Neuronal stem cell (in vitro differentiated cells): ENCODE data around the gene MFRP.

ENCODE experiments used
- DNase-seq: peaks from one replicate; pipeline ENCODE4 v3.0.0-alpha.2; 2013; ENCODE audit warnings: low spot score
- H2AFZ ChIP-seq: one replicate; pipeline ENCODE4 v1.6.1; 2013; ENCODE audit warnings: mild to moderate bottlenecking, low read length, inconsistent platforms
- H2AK5ac ChIP-seq: 2 replicates; pipeline ENCODE4 v1.6.1; 2013; ENCODE audit warnings: low read depth, mild to moderate bottlenecking, inconsistent platforms, low read length, moderate library complexity, mixed read lengths
- H2BK120ac ChIP-seq: 2 replicates; pipeline ENCODE4 v1.6.1; 2013; ENCODE audit warnings: low read depth, mild to moderate bottlenecking, inconsistent platforms, low read length, moderate library complexity, mixed read lengths
- H2BK12ac ChIP-seq: one replicate; pipeline ENCODE4 v1.6.1; 2013; ENCODE audit warnings: low read length, inconsistent platforms
- H2BK15ac ChIP-seq: 2 replicates; pipeline ENCODE4 v1.6.1; 2013; ENCODE audit warnings: mild to moderate bottlenecking, low read length, inconsistent platforms, mixed read lengths
- H2BK5ac ChIP-seq: one replicate; pipeline ENCODE4 v1.6.1; 2013; ENCODE audit warnings: inconsistent platforms, mild to moderate bottlenecking, low read length, moderate library complexity
- H3K14ac ChIP-seq: one replicate; pipeline ENCODE4 v1.6.1; 2013; ENCODE audit warnings: low read length, inconsistent platforms
- H3K18ac ChIP-seq: 2 replicates; pipeline ENCODE4 v1.6.1; 2013; ENCODE audit warnings: low read length, inconsistent platforms
- H3K23ac ChIP-seq: 2 replicates; pipeline ENCODE4 v1.6.1; 2013; ENCODE audit warnings: low read depth, mild to moderate bottlenecking, mixed read lengths, low read length, inconsistent platforms; ENCODE audit not compliant: poor library complexity
- H3K27ac ChIP-seq: replicated peaks from 3 replicates; pipeline ENCODE4 v1.5.1; 2013; ENCODE audit warnings: low read length, inconsistent platforms
- H3K27me3 ChIP-seq, 3 experiments: 2 replicates each; pipeline ENCODE4 v1.6.1; 2013; ENCODE audit warnings: low read length in 3 of 3, mild to moderate bottlenecking in 2 of 3, inconsistent platforms in 1 of 3, low read depth in 1 of 3, mixed read lengths in 1 of 3, moderate library complexity in 1 of 3; ENCODE audit not compliant: control insufficient read depth in 3 of 3, insufficient read depth in 3 of 3
- H3K36me3 ChIP-seq, 2 donors: replicated peaks in 1 of 2; 2 replicates each; pipeline ENCODE4 v1.6.1; 2013; ENCODE audit warnings: low read length in 2 of 2; ENCODE audit not compliant: control insufficient read depth in 2 of 2, insufficient read depth in 2 of 2
- H3K4ac ChIP-seq: 2 replicates; pipeline ENCODE4 v1.6.1; 2013; ENCODE audit warnings: inconsistent platforms, mild to moderate bottlenecking, low read length, moderate library complexity
- H3K4me1 ChIP-seq, 2 donors: 1 replicate in 1 of 2; 2 replicates in 1 of 2; pipeline ENCODE4 v1.6.1; 2013; ENCODE audit warnings: low read length in 2 of 2, low read depth in 1 of 2; ENCODE audit not compliant: control insufficient read depth in 2 of 2, insufficient read depth in 1 of 2
- H3K4me2 ChIP-seq: one replicate; pipeline ENCODE4 v1.6.1; 2013; ENCODE audit warnings: mild to moderate bottlenecking, low read length, inconsistent platforms; ENCODE audit not compliant: insufficient read depth, poor library complexity, severe bottlenecking
- H3K4me3 ChIP-seq, 2 donors: 2 replicates each; pipeline ENCODE4 v1.5.1; 2013; ENCODE audit warnings: low read length in 2 of 2, mild to moderate bottlenecking in 2 of 2, inconsistent platforms in 1 of 2, moderate library complexity in 1 of 2
- H3K79me1 ChIP-seq: one replicate; pipeline ENCODE4 v1.6.1; 2013; ENCODE audit warnings: low read depth, mild to moderate bottlenecking, inconsistent platforms, low read length, moderate library complexity
- H3K9ac ChIP-seq: one replicate; pipeline ENCODE4 v1.6.1; 2013; ENCODE audit warnings: mild to moderate bottlenecking, low read depth, low read length, inconsistent platforms; ENCODE audit not compliant: poor library complexity
- H3K9me3 ChIP-seq, 2 donors: replicated peaks in 1 of 2; 2 replicates each; pipeline versions ENCODE3 to v1.6.1; 2013; ENCODE audit warnings: low read length in 2 of 2, mild to moderate bottlenecking in 2 of 2, inconsistent platforms in 1 of 2, low read depth in 1 of 2, mixed read lengths in 1 of 2, moderate library complexity in 1 of 2; ENCODE audit not compliant: control insufficient read depth in 2 of 2, insufficient read depth in 1 of 2
- H4K8ac ChIP-seq: one replicate; pipeline ENCODE4 v1.6.1; 2013; ENCODE audit warnings: low read depth, mild to moderate bottlenecking, inconsistent platforms, low read length, moderate library complexity
- H4K91ac ChIP-seq: one replicate; pipeline ENCODE4 v1.6.1; 2013; ENCODE audit warnings: low read length, low read depth, mild to moderate bottlenecking, inconsistent platforms; ENCODE audit not compliant: poor library complexity
- WGBS, 2 donors: extraction: QIAGEN DNeasy Blood & Tissue Kit; methylation state at CpG; one replicate each; pipeline ENCODE4 v1.1.7; 2013; ENCODE audit warnings: missing lambda C conversion rate in 2 of 2, mixed read lengths in 1 of 2; ENCODE audit not compliant: insufficient read length in 2 of 2, insufficient replicate concordance in 1 of 2; ENCODE audit errors: extremely low coverage in 2 of 2; 5-methylcytosine and 5-hydroxymethylcytosine counted together

Gene MFRP

DNA sequence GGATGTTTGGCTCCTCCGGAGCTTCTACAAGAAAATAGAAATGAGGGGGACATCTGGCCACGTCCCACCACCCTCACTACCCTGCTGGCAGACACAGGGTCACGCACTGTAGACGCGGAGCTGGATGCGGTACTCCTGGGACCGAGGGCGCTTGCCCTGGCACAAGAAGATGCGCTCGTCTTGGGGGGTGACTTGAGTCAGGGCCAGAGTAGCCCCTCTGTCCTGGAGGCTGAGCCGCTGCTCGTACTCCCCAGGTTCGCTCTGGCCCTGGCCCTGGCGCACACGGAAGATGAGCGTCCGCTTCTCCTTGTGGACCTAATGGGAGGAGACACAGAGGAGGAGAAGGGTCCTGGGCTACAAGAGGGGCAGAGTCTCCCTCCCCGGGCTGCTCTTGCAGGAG, 31.8 kb downstream of the MFRP start:
- Histone ChIP-seq H2AFZ (peak overlapping the region; percentile 95), H2BK120ac (no peak overlapping the region), H3K23ac (peak overlapping the region; percentile 11), H4K8ac (no peak overlapping the region), H3K4me3 (peak overlapping the region in 1 of 2 donors; percentile 23), H4K91ac (no peak overlapping the region), H3K4me2 (peak overlapping the region; percentile 94), H3K36me3 (peaks cover under 1 to 24% of the 10 kb centered on the region in 2 donors), H3K4ac (no peak overlapping the region), H3K4me1 (peaks cover 38 to 39% of the 10 kb centered on the region in 2 donors), H3K18ac (peak overlapping the region; percentile 86), H2BK5ac (peak overlapping the region; percentile 57), H3K14ac (peak overlapping the region; percentile 39), H3K9me3 (no peaks in the 10 kb centered on the region), H2BK12ac (no peak overlapping the region), H2BK15ac (no peak overlapping the region), H3K9ac (no peak overlapping the region), H3K27ac (no peak overlapping the region), H3K27me3 (peaks cover 6 to 37% (median 15%) of the 10 kb centered on the region in 3 experiments), H3K79me1 (no peaks in the 10 kb centered on the region), H2AK5ac (peak overlapping the region; percentile 82)
- WGBS, 2 donors, result no CpG with 5 or more reads among the region's 18 CpGs
- no peak for DNase-seq

DNA sequence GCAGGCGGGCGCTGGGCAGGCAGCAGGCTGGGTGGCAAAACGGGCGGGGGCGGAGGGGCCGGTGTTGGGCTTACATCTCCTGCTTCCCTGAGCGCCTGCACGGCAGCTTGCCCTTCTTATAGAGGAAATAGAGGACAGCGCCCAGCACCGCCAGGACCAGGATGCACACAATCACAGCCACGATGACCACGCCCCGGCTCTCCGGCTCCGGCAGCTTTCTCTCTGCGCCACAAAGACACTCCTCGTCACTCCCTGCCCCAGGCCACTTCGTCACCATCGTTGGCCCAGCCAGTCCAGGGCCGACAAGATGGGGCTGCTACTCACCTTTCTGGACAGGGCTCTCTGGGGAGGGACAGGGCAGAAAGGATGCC, 35.8 kb downstream of the MFRP start:
- Histone ChIP-seq H3K79me1 (no peaks in the 10 kb centered on the region), H2BK12ac (no peak overlapping the region), H4K8ac (no peak overlapping the region), H2BK5ac (no peak overlapping the region), H3K4me3 (no peak overlapping the region), H3K4me1 (peaks cover 7 to 18% of the 10 kb centered on the region in 2 donors), H3K9me3 (no peaks in the 10 kb centered on the region), H2BK120ac (no peak overlapping the region), H3K18ac (no peak overlapping the region), H2AFZ (no peak overlapping the region), H3K14ac (no peak overlapping the region), H3K4me2 (no peak overlapping the region), H2BK15ac (no peak overlapping the region), H4K91ac (no peak overlapping the region), H3K27ac (no peak overlapping the region), H3K27me3 (peaks cover 1 to 13% (median 5%) of the 10 kb centered on the region in 3 experiments), H3K23ac (no peak overlapping the region), H2AK5ac (no peak overlapping the region), H3K36me3 (peaks cover 37% of the 10 kb centered on the region in 2 donors), H3K9ac (no peak overlapping the region), H3K4ac (no peak overlapping the region)
- DNase-seq, result no peak
- no CpG with 5 or more reads among the region's 20 CpGs for WGBS, 2 donors

DNA sequence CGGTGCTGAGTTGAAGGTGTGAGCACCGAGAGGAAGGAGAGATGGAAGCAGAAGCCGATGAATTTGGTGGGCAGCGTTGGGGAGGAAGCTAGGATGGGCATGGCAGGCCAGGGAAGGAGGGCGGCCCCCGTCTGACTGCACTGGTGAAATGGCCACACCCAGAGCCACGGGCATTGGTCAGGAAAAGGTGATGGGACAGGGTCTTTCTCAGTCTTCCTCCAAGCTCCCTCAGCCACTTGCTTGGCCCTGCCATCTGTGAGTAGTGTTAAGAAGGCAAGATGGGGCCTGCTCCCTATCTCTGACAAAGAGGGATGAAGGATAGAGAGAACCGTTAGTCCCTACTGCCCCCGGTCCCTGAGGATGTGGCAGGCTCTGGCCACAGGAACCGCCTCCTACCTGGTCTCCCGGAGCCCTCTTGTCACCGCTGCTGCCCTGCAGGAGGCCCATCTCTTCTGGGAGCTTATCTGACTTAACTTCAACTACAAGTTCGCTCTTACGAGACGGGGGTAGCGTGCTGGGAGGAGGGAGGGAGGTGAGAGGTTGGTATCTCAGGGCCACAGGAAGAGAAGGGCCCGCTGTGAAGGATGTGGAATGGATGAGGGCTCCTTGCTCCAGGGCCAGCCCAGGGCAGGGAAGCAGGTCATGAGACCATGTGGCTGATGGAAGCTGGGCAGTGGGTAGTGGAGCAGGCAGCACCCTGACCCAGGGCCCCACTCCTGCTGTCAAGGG, 36.4 kb downstream of the MFRP start:
- H3K27ac ChIP-seq, result no peak overlapping the region
- no peak overlapping the region for H2BK12ac ChIP-seq
- H2AFZ ChIP-seq, result no peak overlapping the region
- no peak overlapping the region for H4K8ac ChIP-seq
- H3K23ac ChIP-seq, result no peak overlapping the region
- no peak overlapping the region for H3K14ac ChIP-seq
- no peak overlapping the region for H3K4me2 ChIP-seq
- H2BK5ac ChIP-seq, result no peak overlapping the region
- H3K4me1 ChIP-seq, result peaks cover 2 to 13% of the 10 kb centered on the region in 2 donors
- H3K79me1 ChIP-seq, result no peaks in the 10 kb centered on the region
- no peaks in the 10 kb centered on the region for H3K9me3 ChIP-seq
- H2BK15ac ChIP-seq, result no peak overlapping the region
- H4K91ac ChIP-seq, result no peak overlapping the region
- no peak overlapping the region for H3K9ac ChIP-seq
- H3K18ac ChIP-seq, result no peak overlapping the region
- WGBS, 2 donors, result no CpG with 5 or more reads among the region's 17 CpGs
- peaks cover 37 to 41% of the 10 kb centered on the region in 2 donors for H3K36me3 ChIP-seq
- H2AK5ac ChIP-seq, result no peak overlapping the region
- peaks cover 0 to 8% (median 0%) of the 10 kb centered on the region in 3 experiments for H3K27me3 ChIP-seq
- H3K4ac ChIP-seq, result no peak overlapping the region
- DNase-seq, result no peak
- no peak overlapping the region for H3K4me3 ChIP-seq
- H2BK120ac ChIP-seq, result no peak overlapping the region

DNA sequence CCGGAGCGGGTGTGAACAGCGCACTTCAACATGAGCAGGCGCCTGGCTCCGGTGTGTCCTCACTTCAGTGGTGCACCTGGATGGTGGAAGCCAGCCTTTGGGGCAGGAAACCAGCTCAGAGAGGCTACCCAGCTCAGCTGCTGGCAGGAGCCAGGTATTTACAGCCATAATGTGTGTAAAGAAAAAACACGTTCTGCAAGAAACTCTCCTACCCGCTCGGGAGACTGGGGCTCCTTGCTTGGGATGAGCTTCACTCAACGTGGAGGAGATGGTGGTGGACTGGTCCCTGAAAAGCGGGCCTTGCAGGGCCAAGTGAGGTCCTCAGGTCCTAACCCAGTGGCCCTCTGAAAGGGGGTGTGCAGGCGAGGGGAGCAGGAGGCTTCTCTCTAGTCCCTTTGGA, 37.1 kb downstream of the MFRP start:
- no CpG with 5 or more reads among the region's 11 CpGs for WGBS, 2 donors
- H3K18ac ChIP-seq, result no peak overlapping the region
- no peaks in the 10 kb centered on the region for H3K79me1 ChIP-seq
- no peak overlapping the region for H2AFZ ChIP-seq
- no peak overlapping the region for H3K14ac ChIP-seq
- H2BK15ac ChIP-seq, result no peak overlapping the region
- no peak overlapping the region for H3K4ac ChIP-seq
- H3K4me2 ChIP-seq, result no peak overlapping the region
- H3K9me3 ChIP-seq, result no peaks in the 10 kb centered on the region
- no peak overlapping the region for H2AK5ac ChIP-seq
- peaks cover 2 to 8% of the 10 kb centered on the region in 2 donors for H3K4me1 ChIP-seq
- no peak overlapping the region for H2BK5ac ChIP-seq
- H4K91ac ChIP-seq, result no peak overlapping the region
- no peak overlapping the region for H2BK12ac ChIP-seq
- H3K4me3 ChIP-seq, result no peak overlapping the region
- no peak for DNase-seq
- H3K9ac ChIP-seq, result no peak overlapping the region
- H3K27me3 ChIP-seq, result peaks cover 0 to under 1% (median 0%) of the 10 kb centered on the region in 3 experiments
- H3K27ac ChIP-seq, result no peak overlapping the region
- no peak overlapping the region for H3K23ac ChIP-seq
- no peak overlapping the region for H4K8ac ChIP-seq
- H2BK120ac ChIP-seq, result no peak overlapping the region
- peaks cover 37 to 45% of the 10 kb centered on the region in 2 donors for H3K36me3 ChIP-seq
